ENCODE measurements around the gene C16orf87. TPM values are rescaled to one million over a fixed set of nuclear protein-coding genes. Genes with fewer than 3 reads are reported as not detected.

Gene C16orf87
- total RNA-seq, 2 experiments from 2014 or later: 13.4 to 13.5 TPM

DNA sequence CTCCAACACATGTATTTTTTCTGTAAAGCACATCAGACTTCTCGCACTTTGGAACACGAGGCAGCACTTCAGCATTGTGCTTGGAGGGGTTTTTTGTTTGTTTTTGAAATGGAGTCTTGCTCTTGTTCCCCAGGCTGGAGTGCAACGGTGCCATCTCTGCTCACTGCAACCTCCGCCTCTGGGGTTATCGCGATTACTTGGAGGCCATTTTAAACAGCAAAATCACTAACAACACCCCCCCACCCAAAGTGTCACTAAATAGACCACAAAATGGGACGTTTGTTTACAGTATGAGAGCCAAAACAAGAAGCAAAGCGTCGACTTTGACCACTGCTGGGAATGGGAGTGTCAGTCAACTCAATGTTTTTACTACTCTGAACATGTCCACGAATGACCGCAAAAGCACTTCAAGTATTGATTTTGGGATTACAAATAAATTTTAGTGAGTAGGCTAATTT is 9.0 kb upstream of the C16orf87 start:
- DNase-seq: no peak
- peaks cover 2% of the 10 kb centered on the region for H3K36me3 Mint-ChIP-seq (ENCODE audit: low read depth)
- intact Hi-C loops (cut with micrococcal nuclease): loop anchor here (10.0 kb wide), 1 partner anchor 1545 kb away; the partner anchor contains the start of gene SIAH1
- H3K4me3 Mint-ChIP-seq: no peak overlapping the region
- CTCF ChIA-PET: interaction anchor here (0.6 to 1.3 kb wide), 2 partner anchors 14 to 111 kb away, joined by 4 to 5 read pairs; no protein-coding TSS in a partner anchor
- H3K27me3 Mint-ChIP-seq (ENCODE audit: low read depth): peaks cover 5% of the 10 kb centered on the region
- H3K27ac Mint-ChIP-seq: no peak overlapping the region
- H3K9me3 Mint-ChIP-seq: peaks cover 10% of the 10 kb centered on the region
- H3K4me1 Mint-ChIP-seq (ENCODE audit: low read depth): no peaks in the 10 kb centered on the region

DNA sequence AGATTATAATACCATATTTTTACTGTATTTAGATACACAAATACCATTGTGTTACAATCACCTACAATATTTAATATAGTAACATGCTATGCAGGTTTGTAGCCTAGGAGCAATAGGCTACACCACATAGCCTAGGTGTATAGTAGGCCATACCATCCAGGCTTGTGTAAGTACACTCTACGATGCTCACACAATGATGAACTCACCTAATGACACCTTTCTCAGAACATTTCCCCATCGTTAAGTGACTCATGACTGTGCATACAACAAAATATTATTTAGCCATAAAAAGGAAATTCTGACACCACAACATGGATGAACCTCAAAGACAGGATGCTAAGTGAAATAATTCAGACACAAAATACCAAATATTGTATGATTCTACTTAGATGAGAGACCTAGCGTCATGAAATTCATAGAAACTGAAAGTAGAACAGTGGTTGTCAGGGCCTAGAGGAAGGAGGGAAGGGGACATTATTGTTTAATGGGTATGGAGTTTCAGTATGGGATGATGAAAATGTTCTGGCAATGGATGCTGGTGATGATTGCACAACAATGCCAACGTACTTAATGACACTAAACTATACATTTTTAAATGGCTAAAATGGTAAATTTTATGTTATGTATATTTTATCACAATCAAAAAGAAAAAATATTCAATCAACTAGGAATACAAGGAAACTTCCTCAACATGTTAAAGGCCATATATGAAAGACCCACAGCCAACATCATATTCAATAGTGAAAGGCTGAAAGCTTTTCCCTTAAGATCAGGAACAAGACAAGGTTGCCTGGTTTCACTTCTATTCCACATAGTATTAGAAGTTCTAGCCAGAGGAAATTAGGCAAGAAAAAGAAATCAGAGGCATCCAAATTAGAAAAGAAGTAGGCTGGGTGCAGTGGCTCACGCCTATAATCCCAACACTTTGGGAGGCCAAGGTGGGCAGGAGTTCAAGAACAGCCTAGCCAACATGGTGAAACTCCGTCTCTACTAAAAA is 5.9 kb upstream of the C16orf87 start:
- Mint-ChIP-seq H3K4me1 (ENCODE audit: low read depth) (no peaks in the 10 kb centered on the region), H3K27me3 (ENCODE audit: low read depth) (no peaks in the 10 kb centered on the region)
- intact Hi-C loops (cut with micrococcal nuclease): loop anchor here (10.0 kb wide), 1 partner anchor 1548 kb away; the partner anchor contains the start of gene SIAH1

DNA sequence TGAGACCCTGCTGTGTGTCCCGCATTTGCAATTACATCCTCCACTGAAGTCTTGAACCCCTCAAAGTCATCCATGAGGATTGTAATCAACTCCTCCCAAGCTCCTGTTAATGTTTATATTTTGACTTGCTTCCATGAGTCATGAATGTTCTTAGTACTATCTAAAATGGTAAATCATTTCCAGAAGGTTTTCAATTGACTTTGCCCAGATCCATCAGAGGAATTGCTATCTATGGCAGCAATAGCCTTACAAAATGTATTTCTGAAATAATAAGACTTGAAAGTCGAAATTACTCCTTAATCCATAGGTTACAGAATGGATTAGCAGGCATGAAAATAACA is 2.5 kb upstream of the C16orf87 start:
- CTCF ChIA-PET: no interaction called here
- intact Hi-C loops (cut with micrococcal nuclease): loop anchor here (10.0 kb wide), 1 partner anchor 1551 kb away; the partner anchor contains the start of gene SIAH1
- no peak overlapping the region for H3K4me3 Mint-ChIP-seq
- H3K9me3 Mint-ChIP-seq: no peaks in the 10 kb centered on the region
- no peak for DNase-seq
- H3K27me3 Mint-ChIP-seq (ENCODE audit: low read depth): no peaks in the 10 kb centered on the region
- H3K36me3 Mint-ChIP-seq (ENCODE audit: low read depth): peaks cover 3% of the 10 kb centered on the region
- peaks cover 16% of the 10 kb centered on the region for H3K4me1 Mint-ChIP-seq (ENCODE audit: low read depth)
- H3K27ac Mint-ChIP-seq: no peak overlapping the region

More for the DNA sequence above, 5.9 kb upstream of the C16orf87 start:
- CTCF ChIA-PET: no interaction called here
- H3K27ac Mint-ChIP-seq: no peak overlapping the region
- H3K4me3 Mint-ChIP-seq: no peak overlapping the region
- DNase-seq: no peak
- no peaks in the 10 kb centered on the region for H3K9me3 Mint-ChIP-seq
- H3K36me3 Mint-ChIP-seq (ENCODE audit: low read depth): no peaks in the 10 kb centered on the region

DNA sequence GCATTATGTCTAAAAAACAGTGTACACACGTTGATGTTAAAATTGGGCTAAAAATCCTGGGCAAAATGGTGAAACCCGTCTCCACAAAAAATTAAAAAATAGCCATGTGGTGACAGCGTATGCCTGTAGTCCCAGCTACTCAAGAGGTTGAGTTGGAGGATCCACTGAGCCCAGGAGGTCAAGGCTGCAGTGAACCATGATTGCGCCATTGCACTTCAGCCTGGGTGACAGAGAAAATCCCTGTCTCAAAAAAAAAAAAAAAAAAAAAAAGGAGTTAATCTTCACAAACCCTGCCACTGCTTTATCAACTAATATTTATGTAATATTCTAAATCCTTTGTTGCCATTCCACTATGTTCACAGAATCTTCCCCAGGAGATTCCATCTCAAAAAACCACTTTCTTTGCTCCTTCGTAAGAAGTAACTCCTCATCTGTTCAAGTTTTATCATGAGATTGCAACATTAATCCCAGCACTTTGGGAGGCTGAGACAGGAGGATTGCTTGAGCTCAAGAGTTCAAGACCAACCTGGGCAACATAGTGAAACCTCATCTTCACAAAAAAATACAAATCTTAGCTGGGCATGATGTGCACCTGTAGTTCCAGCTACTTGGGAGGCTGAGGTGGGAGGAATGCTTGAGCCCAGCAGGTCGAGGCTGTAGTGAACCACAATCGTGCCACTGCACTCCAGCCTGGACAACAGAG is 1.9 kb upstream of the C16orf87 start:
- DNase-seq: no peak
- H3K27ac Mint-ChIP-seq: no peak overlapping the region
- H3K27me3 Mint-ChIP-seq (ENCODE audit: low read depth): no peaks in the 10 kb centered on the region
- H3K4me3 Mint-ChIP-seq: no peak overlapping the region
- H3K9me3 Mint-ChIP-seq: no peaks in the 10 kb centered on the region
- H3K4me1 Mint-ChIP-seq (ENCODE audit: low read depth): peaks cover 20% of the 10 kb centered on the region
- CTCF ChIA-PET: no interaction called here
- intact Hi-C loops (cut with micrococcal nuclease): loop anchor here (10.0 kb wide), 1 partner anchor 1552 kb away; the partner anchor contains the start of gene SIAH1
- H3K36me3 Mint-ChIP-seq (ENCODE audit: low read depth): peaks cover 3% of the 10 kb centered on the region

DNA sequence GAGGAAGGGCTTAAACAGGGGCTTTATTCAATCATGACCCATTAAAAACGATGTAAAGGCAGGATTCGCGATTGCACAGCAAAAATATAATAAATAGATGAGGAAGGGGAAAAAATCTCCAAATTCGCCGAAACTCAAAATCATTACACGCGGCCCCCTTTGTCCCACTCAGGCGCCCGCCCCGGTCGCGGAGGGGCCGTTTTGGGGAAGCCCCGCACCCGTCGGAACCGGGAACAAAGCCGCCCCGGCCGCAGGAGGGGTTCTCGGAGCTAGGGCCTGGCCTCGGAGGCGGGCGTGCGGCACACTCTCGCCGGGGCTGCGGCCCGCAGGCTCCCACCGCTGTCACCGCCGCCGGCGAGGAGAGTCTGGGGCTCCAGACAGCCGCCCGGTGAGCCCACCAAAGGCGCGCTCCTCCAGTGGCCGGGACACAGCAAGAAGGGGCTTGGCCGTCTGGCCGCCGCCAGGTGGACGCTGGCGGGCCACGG is 521 bp downstream of the C16orf87 start:
- CTCF ChIA-PET: interaction anchor here (1.0 kb wide), 1 partner anchor 32 kb away, joined by 4 read pairs; no protein-coding TSS in a partner anchor

DNA sequence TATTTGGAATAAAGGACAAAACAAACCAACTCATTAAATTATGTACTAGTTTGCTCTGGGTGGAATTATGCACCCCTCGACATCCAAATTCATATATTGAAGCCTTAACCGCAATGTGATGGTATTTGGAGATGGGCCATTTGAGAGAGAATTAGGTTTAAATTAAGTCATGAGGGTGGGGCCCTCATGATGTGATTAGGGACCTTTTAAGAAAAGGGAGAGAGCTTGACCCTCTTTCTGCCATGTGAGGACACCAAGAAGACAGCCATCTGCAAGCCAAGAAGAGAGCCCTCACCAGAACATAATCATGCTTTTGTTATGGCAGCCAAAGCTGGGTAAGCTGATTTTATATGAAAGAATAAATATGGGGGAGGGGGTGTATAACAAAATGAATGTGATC is 2.0 kb downstream of the C16orf87 start:
- Mint-ChIP-seq H3K4me3 (peak overlapping the region; percentile 97), H3K4me1 (ENCODE audit: low read depth) (peaks cover 36% of the 10 kb centered on the region), H3K9me3 (no peaks in the 10 kb centered on the region), H3K27me3 (ENCODE audit: low read depth) (no peaks in the 10 kb centered on the region), H3K36me3 (ENCODE audit: low read depth) (peaks cover 3% of the 10 kb centered on the region), H3K27ac (peak overlapping the region; percentile 61)
- intact Hi-C loops (cut with micrococcal nuclease): loop anchor here (1.0 to 10.0 kb wide), 2 partner anchors 17 to 746 kb away; no protein-coding TSS in a partner anchor
- CTCF ChIA-PET: interaction anchor here (0.9 to 1.0 kb wide), 2 partner anchors 14 to 18 kb away, joined by 3 to 5 read pairs; no protein-coding TSS in a partner anchor
- DNase-seq: no peak

More for the DNA sequence above, 521 bp downstream of the C16orf87 start:
- no peaks in the 10 kb centered on the region for H3K9me3 Mint-ChIP-seq
- H3K36me3 Mint-ChIP-seq (ENCODE audit: low read depth): peaks cover 3% of the 10 kb centered on the region
- intact Hi-C loops (cut with micrococcal nuclease): loop anchor here (1.0 to 10.0 kb wide), 4 partner anchors 210 to 1780 kb away; partner anchors contain the start of genes ITFG1, N4BP1, PHKB and SHCBP1
- H3K27me3 Mint-ChIP-seq (ENCODE audit: low read depth): no peaks in the 10 kb centered on the region
- peaks cover 33% of the 10 kb centered on the region for H3K4me1 Mint-ChIP-seq (ENCODE audit: low read depth)
- peak; percentile 29 for DNase-seq
- H3K27ac Mint-ChIP-seq: peak overlapping the region; percentile 96
- H3K4me3 Mint-ChIP-seq: peak overlapping the region; percentile 97

DNA sequence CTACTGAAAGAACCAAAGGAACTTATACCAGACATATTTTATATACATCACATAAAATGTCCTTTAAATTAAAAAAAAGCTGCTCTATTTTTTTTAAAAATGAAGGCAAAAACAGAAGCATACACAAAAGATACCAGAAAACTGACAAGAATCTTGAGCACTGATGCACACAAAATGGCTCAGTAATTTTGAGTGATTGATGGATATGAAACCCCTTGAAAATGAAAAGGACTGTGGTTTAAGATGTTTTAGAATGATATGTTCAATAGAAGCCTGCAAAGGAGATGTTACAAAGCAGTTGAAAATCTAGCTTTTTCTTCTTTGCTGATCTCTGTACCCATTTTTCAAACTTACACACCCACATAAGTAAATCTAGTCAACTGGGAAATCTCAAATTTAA is 2.7 kb downstream of the C16orf87 start:
- intact Hi-C loops (cut with micrococcal nuclease): loop anchor here (10.0 kb wide), 1 partner anchor 747 kb away; no protein-coding TSS in a partner anchor

DNA sequence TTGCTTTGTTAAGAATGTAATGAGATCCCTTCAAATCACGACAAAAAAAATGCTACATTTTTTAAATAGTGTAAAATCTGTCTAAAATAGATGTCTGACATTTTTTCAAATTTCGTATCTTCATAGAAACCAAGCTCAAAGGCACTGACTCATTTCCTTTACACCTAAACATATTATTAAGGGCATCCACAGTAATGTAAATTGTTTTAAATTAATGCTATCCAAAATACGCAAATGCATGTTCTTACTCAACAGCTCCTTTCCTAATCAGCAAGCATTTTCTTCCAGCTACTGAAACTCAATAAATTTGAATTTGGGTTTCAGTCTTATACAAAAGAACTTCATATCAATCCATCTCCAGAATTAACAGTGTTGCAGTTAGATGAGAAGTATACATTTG is 4.3 kb downstream of the C16orf87 start:
- Mint-ChIP-seq H3K36me3 (ENCODE audit: low read depth) (peaks cover 8% of the 10 kb centered on the region), H3K27me3 (ENCODE audit: low read depth) (no peaks in the 10 kb centered on the region), H3K9me3 (no peaks in the 10 kb centered on the region), H3K4me3 (no peak overlapping the region), H3K4me1 (ENCODE audit: low read depth) (peaks cover 41% of the 10 kb centered on the region), H3K27ac (peak overlapping the region; percentile 25)
- CTCF ChIA-PET: interaction anchor here (1.1 kb wide), 1 partner anchor 12 kb away, joined by 5 read pairs; no protein-coding TSS in a partner anchor
- intact Hi-C loops (cut with micrococcal nuclease): loop anchor here (10.0 kb wide), 1 partner anchor 748 kb away; no protein-coding TSS in a partner anchor
- DNase-seq: no peak

More for the DNA sequence above, 2.7 kb downstream of the C16orf87 start:
- Mint-ChIP-seq H3K4me1 (ENCODE audit: low read depth) (peaks cover 41% of the 10 kb centered on the region), H3K4me3 (no peak overlapping the region), H3K27me3 (ENCODE audit: low read depth) (no peaks in the 10 kb centered on the region), H3K9me3 (no peaks in the 10 kb centered on the region), H3K36me3 (ENCODE audit: low read depth) (peaks cover 8% of the 10 kb centered on the region), H3K27ac (no peak overlapping the region)
- CTCF ChIA-PET: interaction anchor here (0.8 to 0.9 kb wide), 2 partner anchors 13 to 16 kb away, joined by 3 read pairs; no protein-coding TSS in a partner anchor
- DNase-seq: no peak

DNA sequence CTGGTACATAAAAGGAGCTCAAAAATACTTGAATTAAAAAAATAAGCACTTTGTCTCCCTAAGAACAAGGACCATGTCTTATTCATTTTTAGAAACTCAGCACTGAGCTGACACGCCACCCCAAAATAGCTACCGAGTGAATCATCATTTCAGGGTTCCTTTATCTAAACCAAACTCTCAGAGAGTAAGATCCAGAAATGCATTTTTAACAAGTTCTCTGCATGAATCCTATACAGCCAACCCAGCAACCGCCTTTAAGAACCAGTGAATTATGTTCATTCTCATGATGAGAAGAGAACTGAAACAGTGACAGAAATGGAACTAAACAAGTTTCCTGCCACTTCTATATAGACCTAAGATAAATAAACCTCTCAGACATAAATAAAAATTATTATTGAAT is 8.7 kb downstream of the C16orf87 start:
- DNase-seq: peak; percentile 74
- intact Hi-C loops (cut with micrococcal nuclease): loop anchor here (1.0 to 10.0 kb wide), 6 partner anchors 9 to 753 kb away; partner anchors contain the start of genes C16orf87, ORC6 and VPS35
- Mint-ChIP-seq H3K27ac (no peak overlapping the region), H3K36me3 (ENCODE audit: low read depth) (peaks cover 8% of the 10 kb centered on the region), H3K27me3 (ENCODE audit: low read depth) (no peaks in the 10 kb centered on the region), H3K4me1 (ENCODE audit: low read depth) (peaks cover 30% of the 10 kb centered on the region), H3K9me3 (no peaks in the 10 kb centered on the region), H3K4me3 (no peak overlapping the region)
- CTCF ChIA-PET: interaction anchor here (1.1 to 1.5 kb wide), 2 partner anchors 9 to 30 kb away, joined by 3 to 6 read pairs; no protein-coding TSS in a partner anchor

DNA sequence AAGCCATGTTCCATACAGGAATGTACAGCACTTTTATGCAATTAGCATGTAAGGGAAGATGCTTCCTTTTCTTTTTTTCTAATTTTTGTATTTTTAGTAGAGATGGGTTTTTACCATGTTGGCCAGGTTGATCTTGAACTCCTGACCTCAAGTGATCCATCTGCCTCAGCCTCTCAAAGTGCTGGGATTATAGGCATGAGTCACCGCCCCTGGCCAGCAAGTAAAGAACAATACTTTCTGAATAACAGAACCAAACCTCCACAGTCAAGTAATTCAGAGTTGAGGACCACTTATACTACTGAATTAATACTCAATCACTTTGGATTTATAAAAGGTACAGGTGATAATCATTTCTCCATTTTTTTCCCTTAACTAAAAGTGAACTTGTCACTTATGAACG is 13.0 kb downstream of the C16orf87 start:
- Mint-ChIP-seq H3K9me3 (peaks cover 8% of the 10 kb centered on the region), H3K4me1 (ENCODE audit: low read depth) (peaks cover 39% of the 10 kb centered on the region), H3K36me3 (ENCODE audit: low read depth) (peaks cover 19% of the 10 kb centered on the region), H3K4me3 (no peak overlapping the region), H3K27me3 (ENCODE audit: low read depth) (no peaks in the 10 kb centered on the region), H3K27ac (no peak overlapping the region)
- intact Hi-C loops (cut with micrococcal nuclease): no loop called here
- CTCF ChIA-PET: no interaction called here
- DNase-seq: no peak

DNA sequence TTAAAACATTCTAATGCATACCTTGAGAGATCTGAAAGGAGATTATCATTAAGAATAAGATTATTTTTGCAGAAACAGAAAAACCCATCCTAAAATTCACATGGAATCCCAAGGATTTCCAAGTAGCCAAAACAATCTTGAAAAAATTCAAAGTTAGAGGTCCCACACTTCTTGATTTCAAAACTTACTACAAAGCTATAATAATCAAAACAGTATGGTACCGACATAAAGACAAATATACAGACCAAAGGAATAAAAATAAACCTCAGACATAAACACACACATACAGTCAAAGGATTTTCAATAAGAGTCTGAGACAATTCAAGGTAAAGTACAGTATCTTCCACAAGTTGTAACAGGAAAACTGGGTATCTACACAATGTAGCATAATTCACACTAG is 16.2 kb downstream of the C16orf87 start:
- Mint-ChIP-seq H3K27ac (no peak overlapping the region), H3K4me1 (ENCODE audit: low read depth) (peaks cover 52% of the 10 kb centered on the region), H3K4me3 (no peak overlapping the region), H3K36me3 (ENCODE audit: low read depth) (peaks cover 21% of the 10 kb centered on the region), H3K27me3 (ENCODE audit: low read depth) (no peaks in the 10 kb centered on the region), H3K9me3 (peaks cover 8% of the 10 kb centered on the region)
- intact Hi-C loops (cut with micrococcal nuclease): no loop called here
- CTCF ChIA-PET: interaction anchor here (0.6 to 1.6 kb wide), 6 partner anchors 9 to 141 kb away, joined by 3 to 9 read pairs (median 4); no protein-coding TSS in a partner anchor
- no peak for DNase-seq

Data from activated naive CD4-positive, alpha-beta T cell treated with anti-CD3 and anti-CD28 coated beads for 36 hours (primary cell).